NCI-H2196 (cell line): Measurements from ENCODE around the gene LOXHD1.

Source experiments
- DNase-seq: peaks from one replicate; lab custom pipeline; 2025; ENCODE audit not compliant: unreplicated experiment; lab: John Stamatoyannopoulos, UW

LOXHD1 gene

GRCh38 chr18:46627136-46627535 is 29.9 kb downstream of the LOXHD1 start:
- DNase-seq = no peak

DNA sequence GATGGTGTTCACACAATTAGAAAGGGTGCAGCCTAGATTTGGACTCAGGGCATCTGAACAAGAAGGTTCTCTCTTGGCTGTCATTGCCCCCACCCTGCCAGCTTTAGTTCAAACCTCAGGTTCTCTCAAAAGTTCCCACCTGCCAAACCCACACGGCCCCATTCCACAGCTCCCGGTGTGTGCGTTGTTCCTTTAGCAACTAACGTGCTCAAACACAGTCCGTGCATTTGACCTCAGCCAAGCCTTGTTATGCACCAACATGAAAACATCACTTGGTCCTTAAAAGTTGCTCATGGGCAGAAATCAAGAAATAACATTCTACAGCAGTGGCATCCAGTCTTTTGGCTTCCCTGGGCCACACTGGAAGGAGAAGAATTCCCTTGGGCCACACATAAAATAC is 32.0 kb downstream of the LOXHD1 start:
- DNase-seq = no peak

DNA sequence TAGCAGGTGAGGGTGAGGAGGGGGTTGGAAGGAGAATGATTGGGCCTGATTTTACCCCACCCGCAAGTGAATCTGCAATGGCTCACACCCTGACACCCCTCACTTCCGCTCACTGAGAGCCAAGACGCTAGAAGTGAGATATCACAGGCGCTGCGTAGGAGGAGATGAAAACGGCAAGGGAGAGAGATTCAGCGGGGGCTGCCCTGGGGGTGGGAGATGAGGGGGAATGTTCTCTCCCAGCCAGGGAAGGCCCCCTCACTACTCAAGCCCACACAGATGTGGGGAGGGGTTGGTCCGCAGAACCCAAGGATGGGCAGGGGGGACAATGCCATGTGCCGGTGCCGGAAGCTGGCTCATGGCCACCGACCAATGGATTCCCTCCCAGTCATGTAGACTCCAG is 32.9 kb downstream of the LOXHD1 start:
- DNase-seq = no peak

GRCh38 chr18:46623541-46623940 is 33.5 kb downstream of the LOXHD1 start:
- no peak for DNase-seq

GRCh38 chr18:46622999-46623398 is 34.0 kb downstream of the LOXHD1 start:
- DNase-seq = peak; percentile 41

- no peak for DNase-seq
Observed at GRCh38 chr18:46622451-46622850, 34.6 kb downstream of the LOXHD1 start.

GRCh38 chr18:46621871-46622270 is 35.1 kb downstream of the LOXHD1 start:
- DNase-seq = no peak

DNA sequence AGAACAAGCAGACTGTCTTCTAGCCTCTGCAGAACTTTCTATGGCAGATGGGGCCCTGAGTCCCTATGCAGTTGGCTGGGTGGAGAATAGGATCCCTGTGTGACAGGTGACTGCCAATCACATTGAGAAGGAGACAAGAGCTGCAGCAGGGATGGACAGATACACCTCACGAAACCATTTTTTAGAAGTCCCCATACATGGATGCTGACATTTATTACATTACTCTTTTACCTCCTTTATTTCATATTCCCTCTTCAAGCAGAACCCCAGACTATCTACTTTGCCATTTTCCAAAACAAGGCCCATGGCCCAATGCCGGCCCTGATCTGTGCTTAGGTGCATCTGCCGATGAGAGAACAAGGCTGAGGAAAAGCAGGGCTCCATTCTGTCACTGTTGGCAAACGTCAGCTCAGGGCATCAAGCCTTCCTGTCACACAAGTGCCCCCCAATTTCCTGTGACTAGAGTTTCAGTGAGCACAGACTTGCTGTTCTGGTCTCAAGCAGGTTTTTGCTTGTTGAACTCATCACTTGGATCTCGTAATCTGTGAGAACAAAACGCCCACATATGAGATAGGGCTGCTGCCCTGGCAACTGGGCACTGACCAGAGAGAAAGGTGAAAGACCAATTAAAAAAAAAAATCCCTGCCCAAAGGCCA is 35.8 kb downstream of the LOXHD1 start:
- DNase-seq = no peak

DNA sequence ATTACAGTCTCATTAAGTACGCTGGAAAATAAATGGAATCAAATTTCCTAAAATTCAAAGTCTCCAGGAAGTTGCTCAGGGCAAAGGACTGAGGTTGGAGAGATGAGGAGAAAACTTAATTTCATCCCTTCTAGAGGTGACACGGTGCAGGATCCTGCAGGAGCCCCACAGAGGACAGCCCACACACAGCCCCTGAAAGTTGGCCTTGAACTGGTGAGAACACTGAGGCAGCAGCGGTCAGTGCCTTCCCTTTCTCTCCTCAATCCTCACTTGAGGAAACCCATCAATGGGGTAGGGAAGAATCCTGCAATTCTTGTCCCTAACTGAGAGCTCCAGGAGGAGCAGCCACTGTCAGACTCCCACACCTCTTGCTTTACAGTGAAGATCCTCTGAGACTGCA is 37.5 kb downstream of the LOXHD1 start:
- DNase-seq = no peak

DNA sequence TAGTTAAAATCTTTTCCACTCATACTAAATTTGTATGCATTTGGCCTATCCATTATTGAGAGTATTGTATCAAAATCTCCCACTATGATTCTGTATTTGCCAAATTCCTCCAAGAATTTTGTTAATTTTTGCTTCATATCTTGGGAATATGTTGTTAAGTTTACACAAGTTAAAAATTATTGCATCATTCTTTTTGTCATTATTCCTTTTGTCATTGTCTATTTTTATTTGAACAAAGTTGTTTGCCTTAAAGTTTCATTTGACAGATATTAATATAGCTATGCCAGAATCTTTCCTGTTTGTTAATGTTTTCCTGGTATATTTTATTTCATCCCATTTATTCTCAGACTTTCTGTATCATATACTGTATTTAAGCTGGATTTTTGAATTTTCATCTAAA is 41.3 kb downstream of the LOXHD1 start:
- no peak for DNase-seq

DNA sequence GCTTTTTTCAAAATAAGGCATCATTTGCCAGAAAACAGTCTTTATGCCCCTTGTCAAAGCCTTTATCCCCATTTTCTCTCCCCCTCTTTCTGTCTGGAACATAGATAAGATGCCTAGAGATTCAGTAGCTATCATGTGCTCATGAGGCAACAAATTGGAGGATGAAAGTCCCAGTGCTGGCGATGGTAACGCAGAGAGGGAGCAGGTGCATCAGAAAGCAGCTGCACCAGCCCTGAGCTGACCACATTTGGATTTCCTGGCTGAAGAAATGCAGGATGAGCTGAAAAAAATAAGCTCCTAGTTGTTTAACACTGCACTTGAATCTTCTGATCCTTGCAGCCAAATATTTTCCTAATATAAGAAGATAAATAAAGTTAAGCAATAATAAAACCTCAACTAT is 48.0 kb downstream of the LOXHD1 start:
- DNase-seq = peak; percentile 31

DNA sequence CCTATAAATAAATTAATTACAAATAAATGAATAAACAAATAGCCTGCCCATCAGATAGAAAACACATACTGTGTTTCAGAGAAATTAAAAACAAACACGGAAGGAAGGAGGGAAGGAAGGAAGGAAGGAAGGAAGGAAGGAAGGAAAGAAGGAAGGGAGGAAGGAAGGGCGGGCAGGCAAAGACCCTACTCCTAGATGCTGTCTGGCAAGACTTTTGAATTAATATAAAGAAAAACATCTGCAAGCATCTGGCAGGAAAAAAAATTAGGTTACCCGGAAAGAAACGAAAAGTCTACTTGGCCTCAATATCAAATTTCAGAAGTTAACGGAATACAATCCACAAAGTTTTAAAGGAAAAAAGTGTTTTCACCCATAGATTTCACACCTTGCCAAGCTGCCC is 49.1 kb downstream of the LOXHD1 start:
- DNase-seq = no peak

GRCh38 chr18:46601141-46601805 is 55.7 kb downstream of the LOXHD1 start:
- DNase-seq = no peak

- peak; percentile 43 for DNase-seq
Observed at GRCh38 chr18:46596119-46596518, 60.9 kb downstream of the LOXHD1 start.

- no peak for DNase-seq
Observed at GRCh38 chr18:46591783-46592391, 65.1 kb downstream of the LOXHD1 start.

DNA sequence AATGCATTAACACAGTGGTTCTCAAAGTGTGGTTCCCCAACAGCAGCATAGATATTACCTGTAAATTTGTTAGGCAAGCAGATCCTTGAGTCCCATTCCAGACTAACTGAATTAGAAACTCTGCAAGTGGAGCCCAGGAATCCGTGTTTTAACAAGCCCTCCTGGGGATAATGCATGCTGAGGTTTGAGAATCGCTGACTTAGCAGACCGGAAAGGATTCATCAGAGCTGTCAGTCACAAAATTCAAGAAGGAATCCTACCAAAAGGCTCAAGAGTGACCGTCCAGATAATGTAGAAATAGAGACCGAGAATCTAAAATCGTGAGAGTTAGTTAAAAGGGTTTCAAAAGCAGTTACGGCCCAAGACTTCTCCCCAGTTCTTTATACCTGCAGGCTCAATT is 66.9 kb downstream of the LOXHD1 start:
- no peak for DNase-seq

DNA sequence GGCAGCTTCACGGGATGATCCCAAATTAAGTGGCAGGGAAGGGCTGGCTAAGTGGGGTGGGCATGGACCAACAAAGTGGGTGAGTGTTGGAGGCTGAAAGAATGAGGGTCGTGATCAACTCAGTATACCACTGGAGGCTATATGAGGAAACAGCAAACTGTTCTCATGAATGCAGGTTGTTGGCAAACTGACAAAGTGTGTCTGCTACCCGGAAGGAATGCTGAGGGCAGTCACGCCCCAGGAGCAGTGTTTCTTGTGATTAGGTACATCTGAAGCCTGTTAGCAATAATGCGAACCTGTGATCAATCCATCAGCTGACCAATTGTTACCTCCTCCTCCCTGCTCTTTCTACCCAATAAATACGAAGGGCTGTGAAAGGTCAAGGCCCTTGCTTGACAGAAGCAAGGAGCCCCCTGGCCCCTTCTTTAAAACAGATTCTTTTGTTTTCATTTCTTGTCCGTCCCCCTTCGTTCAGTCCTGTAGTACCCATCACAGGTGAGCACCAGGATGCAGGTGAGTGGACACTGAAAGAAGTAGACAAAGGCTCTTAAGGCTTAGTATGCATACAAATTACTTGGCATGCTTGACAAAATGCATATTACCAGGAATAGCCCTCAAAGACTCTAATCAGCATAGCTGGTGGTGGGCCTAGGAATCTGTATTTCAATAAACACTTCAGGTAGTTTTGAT is 67.9 kb downstream of the LOXHD1 start:
- DNase-seq = no peak

- DNase-seq = no peak
Observed at GRCh38 chr18:46587600-46587999, 69.4 kb downstream of the LOXHD1 start.

- DNase-seq = no peak
Observed at GRCh38 chr18:46583711-46584110, 73.3 kb downstream of the LOXHD1 start.

DNA sequence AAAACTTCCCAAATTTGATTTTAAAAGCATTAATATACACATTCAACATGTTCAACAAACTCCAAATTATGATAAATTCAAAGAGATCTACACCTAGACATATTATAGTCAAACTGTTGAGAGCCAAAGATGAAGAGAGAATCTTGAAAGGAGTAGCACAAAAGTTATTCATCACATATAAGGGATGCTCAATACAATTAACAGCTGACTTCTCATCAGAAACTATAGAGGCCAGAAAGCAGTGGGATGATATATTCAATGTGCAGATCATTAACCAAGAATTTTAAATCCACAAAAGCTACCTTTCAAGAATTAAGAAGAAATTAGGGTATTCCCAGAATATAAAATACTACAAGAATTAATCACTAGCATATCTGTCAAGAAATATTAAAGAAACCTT is 75.4 kb downstream of the LOXHD1 start:
- DNase-seq = no peak

DNA sequence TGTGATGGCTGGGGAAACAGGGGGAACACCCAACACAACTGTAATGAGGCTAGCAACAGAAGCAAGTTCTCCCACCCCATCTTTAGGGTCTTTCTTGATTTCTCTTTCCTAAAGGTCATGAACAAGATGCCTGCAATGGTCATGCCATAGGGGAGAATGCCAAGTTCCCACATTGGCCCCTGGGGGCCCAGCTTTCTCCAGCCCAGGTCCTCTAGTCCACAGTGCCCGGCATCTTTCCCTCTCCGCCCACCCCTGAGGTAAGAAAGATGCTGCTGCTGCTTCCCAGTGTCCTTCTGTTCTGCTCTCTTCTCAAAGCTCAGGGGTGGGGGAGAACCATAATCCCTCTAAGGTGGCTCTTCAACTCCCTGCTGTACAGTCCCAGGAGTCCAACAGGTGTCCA is 78.0 kb downstream of the LOXHD1 start:
- DNase-seq = no peak

DNA sequence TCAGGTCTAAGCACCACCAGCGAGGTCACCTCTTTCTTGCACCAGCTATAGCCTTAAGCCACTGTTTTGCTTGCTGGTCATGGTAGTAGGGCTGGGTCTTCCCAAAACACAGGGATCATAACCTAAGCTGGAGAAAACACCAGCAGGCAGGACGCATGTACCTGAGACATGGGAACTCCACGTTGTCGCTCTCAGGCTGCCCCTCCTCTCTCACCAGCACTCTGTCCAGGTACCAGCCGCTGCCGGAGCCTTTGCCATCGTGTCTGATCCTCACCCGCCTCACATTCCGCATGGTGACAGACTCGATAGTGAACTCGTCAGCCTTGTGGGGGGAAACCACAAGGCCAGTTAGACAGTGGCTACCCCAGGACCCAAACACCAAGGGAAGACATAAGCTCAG is 79.5 kb downstream of the LOXHD1 start:
- DNase-seq = no peak
